Sigmoid colon (tissue), 4 donors: ENCODE results near the gene HDAC4.

Source experiments
- EP300 ChIP-seq, 4 donors: sonication (generic); formaldehyde crosslinking; IDR thresholded peaks; one replicate each; pipeline ENCODE4 v1.6.1; 2017; ENCODE audit warnings: antibody characterized with exemption in 4 of 4
- POLR2A ChIP-seq, 2 donors: fragments of 450-650 bp; IDR thresholded peaks; one replicate each; pipeline ENCODE4 v1.6.1; 2016; ENCODE audit warnings: antibody characterized with exemption in 2 of 2, mild to moderate bottlenecking in 2 of 2, moderate library complexity in 2 of 2
- TF ChIP-seq, protein P1 (sequence below), 4 experiments: fragments of 450-650 bp in 3 of 4; fragments of 200-600 bp in 1 of 4; IDR thresholded peaks; one replicate each; pipeline ENCODE4 v1.5.1; 2016 to 2019; ENCODE audit warnings: antibody characterized with exemption in 4 of 4, mild to moderate bottlenecking in 3 of 4, moderate library complexity in 2 of 4

DNA sequence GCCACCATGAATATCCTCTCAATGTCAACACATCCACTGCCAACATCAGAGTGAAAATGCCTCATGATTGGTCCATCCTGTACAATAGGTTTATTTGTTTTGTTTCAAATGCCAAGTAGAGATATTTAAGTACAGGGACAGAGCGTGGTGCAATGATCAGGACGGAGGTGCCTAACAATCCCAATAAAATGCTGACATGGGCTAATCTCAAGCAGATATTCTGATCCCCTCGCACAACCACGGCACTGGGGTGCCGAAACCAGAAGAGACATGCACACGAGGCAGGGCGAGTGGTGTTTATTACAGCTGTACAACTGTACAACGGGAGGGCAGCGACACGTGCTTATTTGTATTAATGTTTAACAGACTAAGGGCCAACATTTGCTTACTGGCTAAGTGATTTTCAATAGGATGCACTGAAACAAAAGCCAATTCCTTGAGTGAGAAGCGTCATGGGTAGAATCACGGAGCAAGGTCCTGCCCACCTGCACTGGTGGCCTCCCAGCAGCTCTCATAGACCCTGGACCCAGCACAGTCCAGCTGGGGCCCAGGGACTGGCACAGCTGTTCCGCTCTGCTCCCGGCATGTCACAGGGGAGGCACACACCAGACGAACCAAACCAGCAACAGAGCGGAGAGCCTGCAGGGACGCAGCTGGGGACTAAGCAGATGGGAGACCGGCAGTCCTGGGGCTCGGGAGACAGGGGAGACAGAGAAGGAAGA is 101.4 kb downstream of the HDAC4 start:
- TF ChIP-seq EP300 (IDR thresholded peaks at IDR 0.05) (no peak), POLR2A (IDR thresholded peaks at IDR 0.05) (no peak)
- TF ChIP-seq, protein P1, sequence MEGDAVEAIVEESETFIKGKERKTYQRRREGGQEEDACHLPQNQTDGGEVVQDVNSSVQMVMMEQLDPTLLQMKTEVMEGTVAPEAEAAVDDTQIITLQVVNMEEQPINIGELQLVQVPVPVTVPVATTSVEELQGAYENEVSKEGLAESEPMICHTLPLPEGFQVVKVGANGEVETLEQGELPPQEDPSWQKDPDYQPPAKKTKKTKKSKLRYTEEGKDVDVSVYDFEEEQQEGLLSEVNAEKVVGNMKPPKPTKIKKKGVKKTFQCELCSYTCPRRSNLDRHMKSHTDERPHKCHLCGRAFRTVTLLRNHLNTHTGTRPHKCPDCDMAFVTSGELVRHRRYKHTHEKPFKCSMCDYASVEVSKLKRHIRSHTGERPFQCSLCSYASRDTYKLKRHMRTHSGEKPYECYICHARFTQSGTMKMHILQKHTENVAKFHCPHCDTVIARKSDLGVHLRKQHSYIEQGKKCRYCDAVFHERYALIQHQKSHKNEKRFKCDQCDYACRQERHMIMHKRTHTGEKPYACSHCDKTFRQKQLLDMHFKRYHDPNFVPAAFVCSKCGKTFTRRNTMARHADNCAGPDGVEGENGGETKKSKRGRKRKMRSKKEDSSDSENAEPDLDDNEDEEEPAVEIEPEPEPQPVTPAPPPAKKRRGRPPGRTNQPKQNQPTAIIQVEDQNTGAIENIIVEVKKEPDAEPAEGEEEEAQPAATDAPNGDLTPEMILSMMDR (IDR thresholded peaks at IDR 0.05), result no peak
